ENCODE results near the gene OOSP3.

OOSP3 gene

GRCh38 chr11:59857439-59858434 is 20.8 kb upstream of the OOSP3 start:
- Histone ChIP-seq H3F3A (ENCODE audit: insufficient read depth, low read length) (no peaks in the 10 kb centered on the region), H3K9me2 (replicated peaks; ENCODE audit: insufficient read depth, low read length) (no peaks in the 10 kb centered on the region), H3K4me2 (ENCODE audit: low read depth, low read length) (no peak overlapping the region), H3K79me2 (ENCODE audit: low read length) (no peaks in the 10 kb centered on the region), H4K20me1 (ENCODE audit: insufficient read depth, low read length) (no peaks in the 10 kb centered on the region), H3K27me3 (replicated peaks; ENCODE audit: insufficient read depth, low read length) (no peaks in the 10 kb centered on the region), H3K4me1 (ENCODE audit: low read length) (no peaks in the 10 kb centered on the region), H2AFZ (ENCODE audit: low read length) (no peak overlapping the region), H3K9me3 (replicated peaks; ENCODE audit: insufficient read depth, low read length) (no peaks in the 10 kb centered on the region), H3K27ac (ENCODE audit: low read length) (no peak overlapping the region), H3K9ac (ENCODE audit: low read length) (no peak overlapping the region), H3K4me3 (ENCODE audit: low read length) (no peak overlapping the region), H3K36me3 (replicated peaks; ENCODE audit: insufficient read depth, low read length) (no peaks in the 10 kb centered on the region)
- TF ChIP-seq, protein P1, sequence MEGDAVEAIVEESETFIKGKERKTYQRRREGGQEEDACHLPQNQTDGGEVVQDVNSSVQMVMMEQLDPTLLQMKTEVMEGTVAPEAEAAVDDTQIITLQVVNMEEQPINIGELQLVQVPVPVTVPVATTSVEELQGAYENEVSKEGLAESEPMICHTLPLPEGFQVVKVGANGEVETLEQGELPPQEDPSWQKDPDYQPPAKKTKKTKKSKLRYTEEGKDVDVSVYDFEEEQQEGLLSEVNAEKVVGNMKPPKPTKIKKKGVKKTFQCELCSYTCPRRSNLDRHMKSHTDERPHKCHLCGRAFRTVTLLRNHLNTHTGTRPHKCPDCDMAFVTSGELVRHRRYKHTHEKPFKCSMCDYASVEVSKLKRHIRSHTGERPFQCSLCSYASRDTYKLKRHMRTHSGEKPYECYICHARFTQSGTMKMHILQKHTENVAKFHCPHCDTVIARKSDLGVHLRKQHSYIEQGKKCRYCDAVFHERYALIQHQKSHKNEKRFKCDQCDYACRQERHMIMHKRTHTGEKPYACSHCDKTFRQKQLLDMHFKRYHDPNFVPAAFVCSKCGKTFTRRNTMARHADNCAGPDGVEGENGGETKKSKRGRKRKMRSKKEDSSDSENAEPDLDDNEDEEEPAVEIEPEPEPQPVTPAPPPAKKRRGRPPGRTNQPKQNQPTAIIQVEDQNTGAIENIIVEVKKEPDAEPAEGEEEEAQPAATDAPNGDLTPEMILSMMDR (IDR thresholded peaks at IDR 0.05; ENCODE audit: low read length): no peak
- TF ChIP-seq EZH2phosphoT487 (IDR thresholded peaks at IDR 0.05; ENCODE audit: low read length) (no peak), EZH2 (optimal IDR thresholded peaks at IDR 0.05; ENCODE audit: low read depth, low read length) (no peak)
- DNase-seq: no peak

DNA sequence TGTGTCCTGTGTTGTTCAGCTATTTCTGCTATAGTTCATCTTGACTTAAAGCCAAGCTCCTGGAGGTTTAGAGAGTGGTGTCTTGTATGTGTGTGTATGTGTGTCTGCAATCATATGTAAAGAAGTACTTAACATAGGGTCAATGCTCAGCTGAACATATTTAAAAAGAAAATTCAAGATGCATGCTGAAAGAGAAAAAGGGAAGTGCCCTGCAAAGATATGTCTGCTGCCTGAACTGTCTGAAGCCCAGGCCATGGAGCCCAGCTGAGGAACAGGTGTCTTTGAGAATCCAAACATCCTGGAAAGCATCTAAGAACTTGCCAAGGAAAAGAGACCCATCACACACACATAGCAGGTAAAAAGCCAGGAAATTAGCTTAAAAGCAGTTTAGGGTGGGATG is 18.9 kb upstream of the OOSP3 start:
- no peaks in the 10 kb centered on the region for H3K9me3 ChIP-seq (replicated peaks; ENCODE audit: insufficient read depth, low read length)

GRCh38 chr11:59862252-59862651 is 16.3 kb upstream of the OOSP3 start:
- Histone ChIP-seq H3K9ac (ENCODE audit: low read length) (no peak overlapping the region), H3K4me2 (ENCODE audit: low read depth, low read length) (no peak overlapping the region), H3K79me2 (ENCODE audit: low read length) (no peaks in the 10 kb centered on the region), H3K4me1 (ENCODE audit: low read length) (no peaks in the 10 kb centered on the region), H3K27ac (ENCODE audit: low read length) (no peak overlapping the region), H3K9me3 (replicated peaks; ENCODE audit: insufficient read depth, low read length) (no peaks in the 10 kb centered on the region), H3K36me3 (replicated peaks; ENCODE audit: insufficient read depth, low read length) (no peaks in the 10 kb centered on the region), H2AFZ (ENCODE audit: low read length) (no peak overlapping the region), H4K20me1 (ENCODE audit: insufficient read depth, low read length) (no peaks in the 10 kb centered on the region), H3K27me3 (replicated peaks; ENCODE audit: insufficient read depth, low read length) (no peaks in the 10 kb centered on the region), H3K9me2 (replicated peaks; ENCODE audit: insufficient read depth, low read length) (no peaks in the 10 kb centered on the region), H3K4me3 (ENCODE audit: low read length) (no peak overlapping the region), H3F3A (ENCODE audit: insufficient read depth, low read length) (no peaks in the 10 kb centered on the region)
- TF ChIP-seq, protein P1 (IDR thresholded peaks at IDR 0.05; ENCODE audit: low read length): no peak
- TF ChIP-seq EZH2 (optimal IDR thresholded peaks at IDR 0.05; ENCODE audit: low read depth, low read length) (no peak), EZH2phosphoT487 (IDR thresholded peaks at IDR 0.05; ENCODE audit: low read length) (no peak)
- DNase-seq: no peak

More for the DNA sequence above, 18.9 kb upstream of the OOSP3 start:
- H3K4me1 ChIP-seq (ENCODE audit: low read length): no peaks in the 10 kb centered on the region
- no peak overlapping the region for H3K4me2 ChIP-seq (ENCODE audit: low read depth, low read length)
- H4K20me1 ChIP-seq (ENCODE audit: insufficient read depth, low read length): no peaks in the 10 kb centered on the region
- no peaks in the 10 kb centered on the region for H3K9me2 ChIP-seq (replicated peaks; ENCODE audit: insufficient read depth, low read length)
- H3K4me3 ChIP-seq (ENCODE audit: low read length): no peak overlapping the region
- DNase-seq: no peak
- H3K27me3 ChIP-seq (replicated peaks; ENCODE audit: insufficient read depth, low read length): no peaks in the 10 kb centered on the region
- H3K79me2 ChIP-seq (ENCODE audit: low read length): no peaks in the 10 kb centered on the region
- no peak overlapping the region for H3K9ac ChIP-seq (ENCODE audit: low read length)
- TF ChIP-seq EZH2 (optimal IDR thresholded peaks at IDR 0.05; ENCODE audit: low read depth, low read length): no peak
- no peak for TF ChIP-seq EZH2phosphoT487 (IDR thresholded peaks at IDR 0.05; ENCODE audit: low read length)
- TF ChIP-seq, protein P1 (IDR thresholded peaks at IDR 0.05; ENCODE audit: low read length): no peak
- H3K36me3 ChIP-seq (replicated peaks; ENCODE audit: insufficient read depth, low read length): no peaks in the 10 kb centered on the region
- H3K27ac ChIP-seq (ENCODE audit: low read length): no peak overlapping the region
- H2AFZ ChIP-seq (ENCODE audit: low read length): no peak overlapping the region
- H3F3A ChIP-seq (ENCODE audit: insufficient read depth, low read length): no peaks in the 10 kb centered on the region
